Body of pancreas (tissue), 4 donors: ENCODE data around the gene GRID1.

ENCODE experiments used
- POLR2A ChIP-seq, 3 donors: fragments of 450-650 bp; IDR thresholded peaks; one replicate each; pipeline ENCODE4 v1.6.1; 2016; ENCODE audit warnings: antibody characterized with exemption in 3 of 3, mild to moderate bottlenecking in 2 of 3
- TF ChIP-seq, protein P1 (sequence below), 7 experiments: fragments of 450-650 bp in 4 of 7; fragments of 200-600 bp in 3 of 7; sonication (generic) in 3 of 7; IDR thresholded peaks; one replicate each; pipeline ENCODE4 v1.5.1; 2016 to 2019; ENCODE audit warnings: antibody characterized with exemption in 7 of 7

- TF ChIP-seq, protein P1, sequence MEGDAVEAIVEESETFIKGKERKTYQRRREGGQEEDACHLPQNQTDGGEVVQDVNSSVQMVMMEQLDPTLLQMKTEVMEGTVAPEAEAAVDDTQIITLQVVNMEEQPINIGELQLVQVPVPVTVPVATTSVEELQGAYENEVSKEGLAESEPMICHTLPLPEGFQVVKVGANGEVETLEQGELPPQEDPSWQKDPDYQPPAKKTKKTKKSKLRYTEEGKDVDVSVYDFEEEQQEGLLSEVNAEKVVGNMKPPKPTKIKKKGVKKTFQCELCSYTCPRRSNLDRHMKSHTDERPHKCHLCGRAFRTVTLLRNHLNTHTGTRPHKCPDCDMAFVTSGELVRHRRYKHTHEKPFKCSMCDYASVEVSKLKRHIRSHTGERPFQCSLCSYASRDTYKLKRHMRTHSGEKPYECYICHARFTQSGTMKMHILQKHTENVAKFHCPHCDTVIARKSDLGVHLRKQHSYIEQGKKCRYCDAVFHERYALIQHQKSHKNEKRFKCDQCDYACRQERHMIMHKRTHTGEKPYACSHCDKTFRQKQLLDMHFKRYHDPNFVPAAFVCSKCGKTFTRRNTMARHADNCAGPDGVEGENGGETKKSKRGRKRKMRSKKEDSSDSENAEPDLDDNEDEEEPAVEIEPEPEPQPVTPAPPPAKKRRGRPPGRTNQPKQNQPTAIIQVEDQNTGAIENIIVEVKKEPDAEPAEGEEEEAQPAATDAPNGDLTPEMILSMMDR (IDR thresholded peaks at IDR 0.05) = no peak
- no peak for TF ChIP-seq POLR2A (IDR thresholded peaks at IDR 0.05)
These were observed 140.6 kb downstream of the GRID1 start for GRCh38 chr10:86226016-86226415.
